ENCODE measurements around the gene CCBE1. TPM values are rescaled to one million over a fixed set of nuclear protein-coding genes. Genes with fewer than 3 reads are reported as not detected.

The CCBE1 gene
- total RNA-seq, 2 experiments from 2014 or later: 0.14 TPM; not detected in 1

DNA sequence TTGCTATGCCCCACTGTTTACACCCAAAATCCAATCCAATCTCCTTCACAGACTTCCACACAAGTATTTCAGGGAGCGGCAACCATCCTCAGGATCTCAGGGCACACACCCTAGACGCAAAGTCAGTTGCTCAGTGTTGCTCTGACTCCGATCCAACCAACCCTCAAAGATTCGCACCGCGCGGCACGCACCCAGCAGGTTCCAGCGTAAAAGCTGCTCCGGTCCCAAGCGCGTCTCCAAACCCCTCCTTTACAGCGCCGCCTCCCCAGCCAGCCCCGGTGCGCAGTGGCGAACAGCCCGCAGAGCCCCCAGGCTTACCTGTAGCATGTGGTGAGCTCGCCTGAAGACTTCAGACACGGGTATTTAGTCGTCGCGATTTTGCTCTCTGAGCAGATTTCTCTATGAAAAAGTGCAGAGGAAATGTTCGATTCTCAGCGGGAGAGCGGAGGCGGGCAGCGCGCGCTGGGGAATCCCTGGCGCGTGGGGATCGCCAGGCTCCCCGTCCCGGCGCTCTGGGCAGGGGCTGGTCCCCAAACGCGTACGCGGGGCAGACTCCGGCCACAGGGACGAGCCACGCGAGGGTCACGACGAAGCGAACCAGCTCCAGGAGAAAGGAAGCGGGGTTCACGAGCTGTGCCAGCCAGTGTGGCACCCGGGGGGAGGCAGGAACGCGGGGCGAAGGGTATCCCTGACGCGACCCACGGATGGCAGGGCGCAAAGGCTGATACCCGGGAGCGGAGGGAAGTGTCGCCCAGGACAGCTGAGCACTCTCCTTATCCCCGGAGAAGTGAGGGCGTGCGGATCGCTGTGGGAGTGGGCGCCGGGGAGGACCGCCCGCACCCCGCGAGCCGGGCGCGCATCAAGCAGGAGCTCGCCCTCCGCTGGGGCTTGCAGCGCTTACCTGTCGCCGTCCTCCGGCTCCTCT lies 650 bp downstream of the CCBE1 start:
- Mint-ChIP-seq H3K27ac (no peak overlapping the region), H3K36me3 (ENCODE audit: low read depth) (no peaks in the 10 kb centered on the region), H3K27me3 (peaks cover 47% of the 10 kb centered on the region), H3K4me3 (no peak overlapping the region), H3K4me1 (peaks cover 8% of the 10 kb centered on the region), H3K9me3 (ENCODE audit: low read depth) (no peaks in the 10 kb centered on the region)
- ChIA-PET POLR2A (no interaction called here), CTCF (interaction anchor here (0.7 to 2.4 kb wide), 12 partner anchors 9 to 815 kb away, joined by 3 to 18 read pairs (median 4); no protein-coding TSS in a partner anchor)
- DNase-seq (peak; percentile 32), ATAC-seq (peak; percentile 47)
- intact Hi-C loops (cut with DNase I, micrococcal nuclease): loop anchor here (2.0 to 10.0 kb wide), 3 partner anchors 126 to 422 kb away; partner anchors contain the start of gene RAX (in 1 of the 2)

DNA sequence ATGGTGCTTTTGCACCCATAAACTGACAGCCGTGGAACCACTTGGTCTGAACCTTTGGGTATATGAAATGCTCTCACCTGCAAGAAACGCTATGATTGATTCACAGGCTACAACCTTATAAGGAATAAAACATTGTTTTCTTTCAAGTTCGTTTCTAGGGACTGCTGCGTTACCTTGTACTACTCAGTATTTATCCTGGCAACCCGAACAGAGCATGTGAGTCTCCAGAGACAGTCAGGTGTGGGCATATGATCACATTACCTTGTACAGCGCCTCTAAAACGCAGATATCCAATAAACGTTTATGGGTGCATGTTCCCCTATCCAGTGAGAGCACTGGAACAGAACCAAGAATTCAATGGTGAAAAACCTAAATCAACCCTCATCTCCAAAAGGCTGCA lies 1.7 kb downstream of the CCBE1 start:
- no peaks in the 10 kb centered on the region for H3K36me3 Mint-ChIP-seq (ENCODE audit: low read depth)
- peaks cover 44% of the 10 kb centered on the region for H3K27me3 Mint-ChIP-seq
- POLR2A ChIA-PET: no interaction called here
- no peak overlapping the region for H3K27ac Mint-ChIP-seq
- ATAC-seq: no peak
- CTCF ChIA-PET: interaction anchor here (0.9 kb wide), 1 partner anchor 56 kb away, joined by 3 read pairs; no protein-coding TSS in a partner anchor
- intact Hi-C loops (cut with DNase I, micrococcal nuclease): loop anchor here (5.0 to 10.0 kb wide), 2 partner anchors 127 to 421 kb away; partner anchors contain the start of gene RAX (in 1 of the 2)
- DNase-seq: no peak
- H3K4me3 Mint-ChIP-seq: no peak overlapping the region
- no peaks in the 10 kb centered on the region for H3K9me3 Mint-ChIP-seq (ENCODE audit: low read depth)
- peaks cover 8% of the 10 kb centered on the region for H3K4me1 Mint-ChIP-seq

DNA sequence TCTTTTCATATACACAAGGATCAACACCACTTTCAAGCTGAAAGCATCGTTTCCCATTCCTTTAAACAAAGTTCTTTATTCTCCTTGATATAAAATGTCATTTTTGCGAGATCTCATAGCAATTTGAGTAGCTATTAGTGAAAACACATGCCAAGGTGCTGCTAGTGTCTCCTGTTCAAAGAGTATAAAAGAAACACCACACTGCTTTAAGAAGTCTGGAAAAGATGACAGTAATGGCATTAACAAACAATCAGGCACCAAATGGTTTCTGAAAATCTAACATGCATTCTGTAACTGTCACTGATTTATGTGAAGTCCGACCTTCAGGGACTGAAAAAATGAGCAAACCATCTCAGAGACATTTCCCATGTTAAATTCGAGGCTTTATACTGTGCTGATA lies 2.4 kb downstream of the CCBE1 start:
- H3K9me3 Mint-ChIP-seq (ENCODE audit: low read depth): no peaks in the 10 kb centered on the region
- no peak for DNase-seq
- no peak overlapping the region for H3K27ac Mint-ChIP-seq
- ATAC-seq: no peak
- peaks cover 41% of the 10 kb centered on the region for H3K27me3 Mint-ChIP-seq
- POLR2A ChIA-PET: no interaction called here
- H3K36me3 Mint-ChIP-seq (ENCODE audit: low read depth): no peaks in the 10 kb centered on the region
- CTCF ChIA-PET: interaction anchor here (0.9 kb wide), 1 partner anchor 57 kb away, joined by 3 read pairs; no protein-coding TSS in a partner anchor
- no peak overlapping the region for H3K4me3 Mint-ChIP-seq
- H3K4me1 Mint-ChIP-seq: peaks cover 8% of the 10 kb centered on the region
- intact Hi-C loops (cut with DNase I, micrococcal nuclease): loop anchor here (5.0 to 10.0 kb wide), 2 partner anchors 127 to 420 kb away; partner anchors contain the start of gene RAX (in 1 of the 2)

DNA sequence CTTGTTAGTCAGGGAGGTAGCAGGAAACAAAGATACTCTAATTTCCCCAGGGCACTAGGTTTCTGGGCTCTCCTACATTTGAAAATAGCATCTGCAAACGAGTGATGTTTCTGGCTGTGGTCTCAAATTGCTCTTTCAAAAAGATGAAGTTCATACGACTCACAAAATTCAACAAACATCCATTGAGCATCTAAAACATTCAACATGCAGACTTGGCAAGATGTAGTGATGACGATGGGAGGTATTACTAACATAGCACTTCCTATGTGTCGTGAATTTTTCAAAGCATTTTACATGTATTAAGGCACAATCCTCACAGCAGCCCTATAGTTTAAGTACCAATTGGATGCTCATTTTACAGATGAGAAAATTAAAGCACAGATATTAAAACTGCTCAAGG lies 5.2 kb downstream of the CCBE1 start:
- ChIA-PET POLR2A (no interaction called here), CTCF (interaction anchor here (0.6 kb wide), 1 partner anchor 275 kb away, joined by 3 read pairs; no protein-coding TSS in a partner anchor)
- Mint-ChIP-seq H3K27ac (no peak overlapping the region), H3K4me1 (peaks cover 5% of the 10 kb centered on the region), H3K27me3 (peaks cover 42% of the 10 kb centered on the region), H3K36me3 (ENCODE audit: low read depth) (no peaks in the 10 kb centered on the region), H3K9me3 (ENCODE audit: low read depth) (no peaks in the 10 kb centered on the region), H3K4me3 (no peak overlapping the region)
- DNase-seq (no peak), ATAC-seq (no peak)
- intact Hi-C loops (cut with DNase I, micrococcal nuclease): loop anchor here in 1 of 2 experiments (10.0 kb wide), 1 partner anchor 417 kb away; the partner anchor contains the start of gene RAX

DNA sequence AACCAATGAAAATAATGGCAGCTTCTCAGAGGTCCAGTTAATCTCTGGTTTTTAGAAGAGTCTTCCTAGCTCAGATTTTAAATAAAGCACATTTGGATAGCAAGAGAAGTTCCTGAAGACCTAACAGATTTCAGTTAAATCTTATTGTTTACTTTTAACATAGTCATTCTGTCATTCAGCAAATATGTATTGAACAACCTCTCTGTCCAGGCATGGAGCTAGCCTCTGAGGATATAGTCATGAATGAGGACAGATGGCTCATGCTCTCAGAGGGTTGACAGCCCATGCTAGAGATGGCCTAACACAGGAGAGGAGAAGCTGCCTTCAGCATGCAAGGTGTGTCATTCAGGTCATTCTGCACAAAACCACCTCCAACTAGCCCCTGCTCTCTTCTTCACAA lies 6.2 kb downstream of the CCBE1 start:
- no peaks in the 10 kb centered on the region for H3K9me3 Mint-ChIP-seq (ENCODE audit: low read depth)
- DNase-seq: no peak
- no peaks in the 10 kb centered on the region for H3K36me3 Mint-ChIP-seq (ENCODE audit: low read depth)
- intact Hi-C loops (cut with DNase I, micrococcal nuclease): loop anchor here in 1 of 2 experiments (10.0 kb wide), 1 partner anchor 416 kb away; the partner anchor contains the start of gene RAX
- CTCF ChIA-PET: interaction anchor here (1.0 kb wide), 1 partner anchor 297 kb away, joined by 3 read pairs; no protein-coding TSS in a partner anchor
- H3K27me3 Mint-ChIP-seq: peaks cover 39% of the 10 kb centered on the region
- H3K4me3 Mint-ChIP-seq: no peak overlapping the region
- H3K27ac Mint-ChIP-seq: no peak overlapping the region
- no peaks in the 10 kb centered on the region for H3K4me1 Mint-ChIP-seq
- POLR2A ChIA-PET: no interaction called here
- no peak for ATAC-seq

DNA sequence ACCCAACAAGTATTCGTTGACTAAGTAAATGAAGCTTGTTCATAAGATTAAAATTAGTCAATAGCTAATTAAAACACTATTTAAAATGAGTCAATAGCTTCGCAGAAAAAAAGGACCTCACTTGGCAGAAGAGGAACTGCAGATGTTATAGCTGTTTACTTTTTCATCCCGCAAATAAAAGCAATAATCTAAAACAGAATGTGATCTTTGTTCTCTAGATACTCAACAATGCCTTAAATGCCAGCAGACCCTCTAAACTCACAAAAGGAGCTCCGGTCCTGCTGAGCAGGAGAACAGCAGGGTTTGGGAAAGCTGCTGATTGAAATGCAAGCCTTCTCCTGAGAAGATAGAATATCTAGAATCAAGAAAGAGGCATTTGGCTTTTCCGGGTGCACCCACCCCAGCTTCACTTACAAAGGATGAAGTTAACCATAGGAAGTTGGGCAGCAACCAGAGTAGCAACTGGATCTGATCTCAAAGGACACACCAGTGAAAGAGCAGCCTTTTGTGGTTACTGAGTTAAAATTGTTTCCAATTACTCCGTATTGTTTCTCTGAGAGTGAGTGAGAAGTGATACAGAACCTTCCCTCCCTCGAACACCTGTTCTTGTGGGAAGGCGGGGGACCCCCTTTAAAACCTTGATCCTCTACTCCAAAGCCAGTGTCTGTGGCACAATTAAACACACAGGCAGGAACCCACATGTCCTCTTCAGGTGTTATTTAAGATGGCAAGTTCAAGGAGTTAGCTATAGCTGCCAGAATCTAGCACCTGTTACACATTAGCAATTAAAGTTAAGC lies 6.8 kb downstream of the CCBE1 start:
- intact Hi-C loops (cut with DNase I, micrococcal nuclease): loop anchor here in 1 of 2 experiments (10.0 kb wide), 1 partner anchor 416 kb away; the partner anchor contains the start of gene RAX
- no peak overlapping the region for H3K4me3 Mint-ChIP-seq
- no peaks in the 10 kb centered on the region for H3K9me3 Mint-ChIP-seq (ENCODE audit: low read depth)
- ATAC-seq: no peak
- no peak for DNase-seq
- no peaks in the 10 kb centered on the region for H3K4me1 Mint-ChIP-seq
- POLR2A ChIA-PET: no interaction called here
- CTCF ChIA-PET: interaction anchor here (1.0 kb wide), 1 partner anchor 297 kb away, joined by 3 read pairs; no protein-coding TSS in a partner anchor
- peaks cover 36% of the 10 kb centered on the region for H3K27me3 Mint-ChIP-seq
- H3K36me3 Mint-ChIP-seq (ENCODE audit: low read depth): no peaks in the 10 kb centered on the region
- no peak overlapping the region for H3K27ac Mint-ChIP-seq

DNA sequence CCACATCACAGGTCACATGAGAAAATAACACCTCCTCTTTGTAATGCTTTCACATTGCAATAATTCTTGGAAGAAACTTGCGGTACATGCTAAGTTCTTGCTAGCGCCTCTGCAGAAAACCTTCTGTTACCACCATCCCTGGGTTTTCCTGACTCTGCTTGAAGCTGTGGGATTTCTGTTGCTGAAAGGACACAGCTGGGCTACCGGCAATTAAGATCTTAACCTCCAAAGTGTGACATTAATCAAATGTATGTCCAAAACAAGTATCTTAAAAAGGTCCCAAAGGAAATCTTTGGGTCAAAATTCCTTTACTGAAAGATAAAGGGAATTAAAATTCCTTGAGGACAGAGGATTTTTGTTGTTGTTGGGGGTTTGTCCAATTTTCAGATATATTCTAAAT lies 7.5 kb downstream of the CCBE1 start:
- ATAC-seq (no peak), DNase-seq (no peak)
- Mint-ChIP-seq H3K36me3 (ENCODE audit: low read depth) (no peaks in the 10 kb centered on the region), H3K27me3 (peaks cover 32% of the 10 kb centered on the region), H3K9me3 (ENCODE audit: low read depth) (no peaks in the 10 kb centered on the region), H3K4me3 (no peak overlapping the region), H3K4me1 (no peaks in the 10 kb centered on the region), H3K27ac (no peak overlapping the region)
- intact Hi-C loops (cut with DNase I, micrococcal nuclease): loop anchor here in 1 of 2 experiments (10.0 kb wide), 1 partner anchor 415 kb away; the partner anchor contains the start of gene RAX
- POLR2A ChIA-PET: no interaction called here
- CTCF ChIA-PET: no interaction called here

DNA sequence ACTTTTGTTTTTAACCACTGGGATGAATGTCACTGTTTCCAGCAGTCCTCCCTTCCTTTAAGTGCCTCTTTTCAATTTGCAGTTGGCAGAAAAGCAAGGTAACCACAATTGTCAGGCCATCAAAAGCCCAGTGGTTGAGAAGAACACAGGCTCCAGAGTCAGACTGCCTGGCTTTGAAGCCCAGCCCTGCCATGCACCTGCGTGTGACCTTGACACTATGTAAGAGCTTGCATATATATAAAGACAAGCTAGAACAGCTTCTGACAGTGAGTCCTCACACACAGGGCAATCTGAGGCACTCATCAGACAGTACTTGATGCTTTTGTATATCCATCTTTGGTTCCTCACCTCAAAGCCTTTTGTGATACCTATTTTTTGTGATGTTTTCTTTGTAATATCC lies 11.0 kb downstream of the CCBE1 start:
- Mint-ChIP-seq H3K4me3 (no peak overlapping the region), H3K27me3 (peaks cover 21% of the 10 kb centered on the region), H3K36me3 (ENCODE audit: low read depth) (no peaks in the 10 kb centered on the region), H3K9me3 (ENCODE audit: low read depth) (no peaks in the 10 kb centered on the region), H3K27ac (no peak overlapping the region), H3K4me1 (no peaks in the 10 kb centered on the region)
- no peak for DNase-seq
- no peak for ATAC-seq
- ChIA-PET POLR2A (no interaction called here), CTCF (no interaction called here)
- intact Hi-C loops (cut with DNase I, micrococcal nuclease): no loop called here

DNA sequence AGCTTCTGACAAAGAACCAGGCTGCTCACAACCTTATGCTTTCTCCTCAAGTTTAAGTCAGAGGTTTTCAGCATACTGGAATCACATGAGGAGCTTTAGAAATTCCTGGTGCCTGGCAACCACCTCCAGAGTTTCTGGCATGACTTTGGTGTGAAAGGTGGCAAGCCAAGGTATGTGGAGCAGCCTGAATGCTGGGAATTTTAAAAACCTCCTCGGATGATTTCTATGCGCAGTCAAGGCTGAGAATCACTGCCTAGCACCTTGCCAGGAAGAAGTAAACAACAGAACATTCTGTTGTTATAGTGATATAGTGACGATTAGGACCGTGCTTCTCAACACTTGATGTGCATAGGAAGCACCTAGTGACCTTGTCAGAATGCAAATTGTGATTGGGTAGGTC lies 11.7 kb downstream of the CCBE1 start:
- CTCF ChIA-PET: no interaction called here
- no peaks in the 10 kb centered on the region for H3K4me1 Mint-ChIP-seq
- H3K4me3 Mint-ChIP-seq: no peak overlapping the region
- peaks cover 21% of the 10 kb centered on the region for H3K27me3 Mint-ChIP-seq
- no peaks in the 10 kb centered on the region for H3K9me3 Mint-ChIP-seq (ENCODE audit: low read depth)
- no peaks in the 10 kb centered on the region for H3K36me3 Mint-ChIP-seq (ENCODE audit: low read depth)
- no peak overlapping the region for H3K27ac Mint-ChIP-seq
- POLR2A ChIA-PET: no interaction called here
- intact Hi-C loops (cut with DNase I, micrococcal nuclease): no loop called here
- no peak for ATAC-seq
- DNase-seq: no peak

DNA sequence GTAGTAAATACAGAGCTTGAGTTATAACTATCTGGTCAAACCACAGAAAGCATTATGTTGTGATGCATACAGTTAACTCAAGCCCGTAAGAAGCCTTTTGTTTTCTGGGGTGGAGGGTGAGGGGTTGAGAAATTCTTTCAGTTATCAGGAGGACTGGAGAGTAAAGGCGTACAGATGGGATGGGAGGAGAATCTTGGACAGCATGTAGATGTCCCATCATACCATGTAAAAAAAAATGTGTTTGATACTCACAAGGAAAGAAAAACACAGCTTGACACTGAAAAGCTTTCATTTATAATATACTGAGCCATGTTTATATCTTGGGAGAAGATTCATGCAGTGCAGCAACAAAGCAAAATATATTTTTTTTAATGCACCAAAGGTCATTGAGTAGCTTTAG lies 12.4 kb downstream of the CCBE1 start:
- CTCF ChIA-PET: no interaction called here
- Mint-ChIP-seq H3K27me3 (peaks cover 21% of the 10 kb centered on the region), H3K9me3 (ENCODE audit: low read depth) (no peaks in the 10 kb centered on the region), H3K36me3 (ENCODE audit: low read depth) (no peaks in the 10 kb centered on the region), H3K27ac (no peak overlapping the region), H3K4me3 (no peak overlapping the region), H3K4me1 (no peaks in the 10 kb centered on the region)
- ATAC-seq (no peak), DNase-seq (no peak)
- intact Hi-C loops (cut with DNase I, micrococcal nuclease): no loop called here
- POLR2A ChIA-PET: no interaction called here

DNA sequence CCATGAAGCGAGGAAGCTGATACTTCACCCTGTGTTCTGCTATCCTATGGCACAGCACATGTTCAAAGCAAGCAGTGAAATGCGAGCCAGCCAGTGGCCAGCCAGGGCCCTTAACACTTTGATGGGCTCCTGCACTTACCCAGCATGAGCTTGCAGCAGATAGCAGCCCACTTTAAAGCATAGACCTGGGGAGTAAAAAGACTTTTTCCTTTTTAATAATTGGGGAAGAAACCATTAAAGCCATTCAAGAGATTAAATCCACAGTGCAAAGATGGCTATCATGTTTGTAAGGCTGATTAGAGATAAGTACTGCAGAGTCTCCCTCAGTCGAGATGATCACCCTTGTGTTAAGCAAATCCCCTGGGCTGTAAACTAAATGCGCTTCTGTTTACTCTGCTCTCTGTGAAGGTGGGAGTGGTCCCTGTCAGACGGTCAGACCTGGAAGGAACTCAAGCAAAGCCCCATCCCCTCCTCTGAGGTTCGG lies 15.7 kb downstream of the CCBE1 start:
- intact Hi-C loops (cut with DNase I, micrococcal nuclease): no loop called here
- no peaks in the 10 kb centered on the region for H3K4me1 Mint-ChIP-seq
- H3K27me3 Mint-ChIP-seq: peaks cover 7% of the 10 kb centered on the region
- CTCF ChIA-PET: interaction anchor here (0.7 kb wide), 1 partner anchor 410 kb away, joined by 3 read pairs; no protein-coding TSS in a partner anchor
- ATAC-seq (no peak), DNase-seq (no peak)
- H3K27ac Mint-ChIP-seq: no peak overlapping the region
- no peaks in the 10 kb centered on the region for H3K36me3 Mint-ChIP-seq (ENCODE audit: low read depth)
- H3K9me3 Mint-ChIP-seq (ENCODE audit: low read depth): no peaks in the 10 kb centered on the region
- POLR2A ChIA-PET: no interaction called here
- H3K4me3 Mint-ChIP-seq: no peak overlapping the region
